BLaER1 (cell line): ENCODE data around the gene SPRTN.

Experiments
- H3K27ac ChIP-seq: shearing (Covaris generic); formaldehyde crosslinking; 2 replicates; pipeline ENCODE4 v1.8.1; 2022
- H3K27me3 ChIP-seq: shearing (Covaris generic); formaldehyde crosslinking; 2 replicates; pipeline ENCODE4 v1.8.1; 2022
- H3K36me3 ChIP-seq: shearing (Covaris generic); formaldehyde crosslinking; 2 replicates; pipeline ENCODE4 v1.8.1; 2022
- H3K4me1 ChIP-seq: shearing (Covaris generic); formaldehyde crosslinking; 2 replicates; pipeline ENCODE4 v1.8.1; 2022
- H3K4me2 ChIP-seq: shearing (Covaris generic); formaldehyde crosslinking; 2 replicates; pipeline ENCODE4 v1.8.1; 2022
- H3K4me3 ChIP-seq: shearing (Covaris generic); formaldehyde crosslinking; 2 replicates; pipeline ENCODE4 v1.8.1; 2022
- H3K9ac ChIP-seq: shearing (Covaris generic); formaldehyde crosslinking; 2 replicates; pipeline ENCODE4 v1.8.1; 2022
- H3K9me3 ChIP-seq: shearing (Covaris generic); formaldehyde crosslinking; 2 replicates; pipeline ENCODE4 v1.8.1; 2022
- H4K20me1 ChIP-seq: shearing (Covaris generic); formaldehyde crosslinking; 2 replicates; pipeline ENCODE4 v1.8.1; 2022
- Cebpa-rat ChIP-seq: shearing (Covaris generic); IDR thresholded peaks from 2 replicates; pipeline ENCODE4 v1.8.1; 2022

The SPRTN gene

GRCh38 chr1:231387770-231388669, 49.9 kb downstream of the SPRTN start:
- Histone ChIP-seq H3K4me2 (0 out of 2 replicates have a peak overlapping the region, but pooled peaks have one; percentile 4), H4K20me1 (peaks cover 94% of the 10 kb centered on the region), H3K9me3 (peaks cover 7% of the 10 kb centered on the region; the same call in 1 of the 2 replicates), H3K9ac (no peak overlapping the region), H3K27ac (no peak overlapping the region), H3K4me1 (no peaks in the 10 kb centered on the region), H3K4me3 (no peak overlapping the region), H3K36me3 (peaks cover 60% of the 10 kb centered on the region), H3K27me3 (no peaks in the 10 kb centered on the region)
- no peak for TF ChIP-seq Cebpa-rat

GRCh38 chr1:231390071-231390470, 52.0 kb downstream of the SPRTN start:
- no peak overlapping the region for H3K4me2 ChIP-seq

GRCh38 chr1:231392389-231393131, 54.5 kb downstream of the SPRTN start:
- no peak overlapping the region for H3K9ac ChIP-seq
- peaks cover 50% of the 10 kb centered on the region for H3K36me3 ChIP-seq
- H3K9me3 ChIP-seq = peaks cover 7% of the 10 kb centered on the region; the same call in 1 of the 2 replicates
- peaks cover 94% of the 10 kb centered on the region for H4K20me1 ChIP-seq
- no peaks in the 10 kb centered on the region for H3K27me3 ChIP-seq
- H3K27ac ChIP-seq = no peak overlapping the region
- peaks cover 23% of the 10 kb centered on the region for H3K4me1 ChIP-seq
- no peak overlapping the region for H3K4me2 ChIP-seq
- no peak for TF ChIP-seq Cebpa-rat
- no peak overlapping the region for H3K4me3 ChIP-seq

More at GRCh38 chr1:231390071-231390470, 52.0 kb downstream of the SPRTN start:
- Histone ChIP-seq H3K36me3 (peaks cover 62% of the 10 kb centered on the region), H3K9me3 (peaks cover 7% of the 10 kb centered on the region; the same call in 1 of the 2 replicates), H3K4me1 (no peaks in the 10 kb centered on the region), H3K27me3 (no peaks in the 10 kb centered on the region), H4K20me1 (peaks cover 94% of the 10 kb centered on the region), H3K4me3 (no peak overlapping the region), H3K9ac (no peak overlapping the region), H3K27ac (no peak overlapping the region)
- TF ChIP-seq Cebpa-rat = no peak

- no peak for TF ChIP-seq Cebpa-rat
Measured at GRCh38 chr1:231393668-231394067, 55.6 kb downstream of the SPRTN start.

GRCh38 chr1:231395076-231395997, 57.2 kb downstream of the SPRTN start:
- Histone ChIP-seq H4K20me1 (peaks cover 94% of the 10 kb centered on the region), H3K4me3 (no peak overlapping the region), H3K36me3 (peaks cover 58% of the 10 kb centered on the region), H3K4me2 (peak overlapping the region; percentile 17; the same call in 1 of the 2 replicates), H3K27me3 (no peaks in the 10 kb centered on the region), H3K27ac (no peak overlapping the region), H3K9me3 (no peaks in the 10 kb centered on the region), H3K9ac (no peak overlapping the region), H3K4me1 (peaks cover 29% of the 10 kb centered on the region)
- no peak for TF ChIP-seq Cebpa-rat

More at GRCh38 chr1:231393668-231394067, 55.6 kb downstream of the SPRTN start:
- peaks cover 7% of the 10 kb centered on the region; the same call in 1 of the 2 replicates for H3K9me3 ChIP-seq
- peaks cover 54% of the 10 kb centered on the region for H3K36me3 ChIP-seq
- H3K4me1 ChIP-seq = peaks cover 29% of the 10 kb centered on the region
- H4K20me1 ChIP-seq = peaks cover 94% of the 10 kb centered on the region
- H3K9ac ChIP-seq = no peak overlapping the region
- H3K27me3 ChIP-seq = no peaks in the 10 kb centered on the region
- H3K4me3 ChIP-seq = no peak overlapping the region
- no peak overlapping the region for H3K4me2 ChIP-seq
- H3K27ac ChIP-seq = no peak overlapping the region

GRCh38 chr1:231395998-231396390, 57.9 kb downstream of the SPRTN start:
- Histone ChIP-seq H3K4me3 (no peak overlapping the region), H3K27me3 (no peaks in the 10 kb centered on the region), H3K4me2 (no peak overlapping the region), H3K36me3 (peaks cover 58% of the 10 kb centered on the region), H4K20me1 (peaks cover 94% of the 10 kb centered on the region), H3K9me3 (no peaks in the 10 kb centered on the region), H3K9ac (no peak overlapping the region), H3K27ac (no peak overlapping the region), H3K4me1 (peaks cover 29% of the 10 kb centered on the region)
- no peak for TF ChIP-seq Cebpa-rat

- H3K36me3 ChIP-seq = peaks cover 56% of the 10 kb centered on the region
- no peaks in the 10 kb centered on the region for H3K27me3 ChIP-seq
- no peaks in the 10 kb centered on the region for H3K9me3 ChIP-seq
- no peak overlapping the region for H3K4me3 ChIP-seq
- H4K20me1 ChIP-seq = peaks cover 96% of the 10 kb centered on the region
- H3K4me2 ChIP-seq = no peak overlapping the region; the same call in 1 of the 2 replicates
- TF ChIP-seq Cebpa-rat = no peak
- no peak overlapping the region for H3K9ac ChIP-seq
- peaks cover 29% of the 10 kb centered on the region for H3K4me1 ChIP-seq
- H3K27ac ChIP-seq = no peak overlapping the region
Measured at GRCh38 chr1:231396643-231397042, 58.5 kb downstream of the SPRTN start.

GRCh38 chr1:231397886-231398671, 60.0 kb downstream of the SPRTN start:
- H4K20me1 ChIP-seq = peaks cover 100% of the 10 kb centered on the region
- H3K9ac ChIP-seq = no peak overlapping the region
- no peak for TF ChIP-seq Cebpa-rat
- no peak overlapping the region for H3K4me2 ChIP-seq
- H3K9me3 ChIP-seq = no peaks in the 10 kb centered on the region; the same call in 1 of the 2 replicates
- H3K4me3 ChIP-seq = no peak overlapping the region
- no peak overlapping the region for H3K27ac ChIP-seq
- no peaks in the 10 kb centered on the region for H3K27me3 ChIP-seq
- peaks cover 29% of the 10 kb centered on the region for H3K4me1 ChIP-seq
- peaks cover 53% of the 10 kb centered on the region for H3K36me3 ChIP-seq
